Peyer's patch (tissue), 4 donors: ENCODE measurements around the gene KCNQ5.

Source experiments
- CTCF ChIP-seq, 6 experiments: fragments of 450-650 bp in 4 of 6; fragments of 200-600 bp in 2 of 6; sonication (generic) in 1 of 6; IDR thresholded peaks; one replicate each; pipeline ENCODE4 v1.5.1; 2017 to 2019; ENCODE audit warnings: antibody characterized with exemption in 6 of 6, mild to moderate bottlenecking in 3 of 6, moderate library complexity in 1 of 6
- POLR2A ChIP-seq, 2 donors: fragments of 450-650 bp; IDR thresholded peaks; one replicate each; pipeline ENCODE4 v1.5.1; 2017; ENCODE audit warnings: antibody characterized with exemption in 2 of 2, mild to moderate bottlenecking in 2 of 2, moderate library complexity in 2 of 2

- no peak for TF ChIP-seq CTCF (IDR thresholded peaks at IDR 0.05)
- TF ChIP-seq POLR2A (IDR thresholded peaks at IDR 0.05), result no peak
Observed at GRCh38 chr6:72712910-72713309, 91.0 kb downstream of the KCNQ5 start.
